Keratinocyte (primary cell): ENCODE results near the gene PARD3B.

Experiments used
- CTCF ChIP-seq, 3 experiments: IDR thresholded peaks in 1 of 3; conservative IDR thresholded peaks in 1 of 3; optimal IDR thresholded peaks in 1 of 3; 2 replicates in 2 of 3; 3 replicates in 1 of 3; pipeline versions ENCODE3 to v1.5.1; 2011; ENCODE audit warnings: low read length in 3 of 3, mild to moderate bottlenecking in 3 of 3, moderate library complexity in 2 of 3, control low read depth in 1 of 3, inconsistent platforms in 1 of 3; ENCODE audit not compliant: insufficient read depth in 2 of 3; ENCODE audit errors: extremely low read depth in 1 of 3
- EZH2 ChIP-seq: IDR thresholded peaks from one replicate; pipeline ENCODE4 v1.6.1; 2012; ENCODE audit warnings: inconsistent platforms, mild to moderate bottlenecking, low read length, moderate library complexity

- TF ChIP-seq CTCF (optimal IDR thresholded peaks at IDR 0.05 in 1 of 3, IDR thresholded peaks at IDR 0.05 in 1 of 3, conservative IDR thresholded peaks at IDR 0.05 in 1 of 3; ENCODE audit: extremely low read depth in 1 of 3, insufficient read depth in 2 of 3, low read length in 3 of 3) (no peak), EZH2 (no peak)
Observed at GRCh38 chr2:204973616-204974015, 428.3 kb downstream of the PARD3B start.
